Cerebellar cortex (tissue), 1 donor: ENCODE measurements around the gene NABP2.
"Not testable (repeated sequence)": the region's sequence is repeated elsewhere in the genome, so short reads cannot be mapped to it uniquely, and the experiment has no call there.

Experiments
- DNase-seq: peaks from one replicate; pipeline ENCODE4 v3.0.0-alpha.2; 2015; ENCODE audit warnings: low spot score

NABP2 gene

DNA sequence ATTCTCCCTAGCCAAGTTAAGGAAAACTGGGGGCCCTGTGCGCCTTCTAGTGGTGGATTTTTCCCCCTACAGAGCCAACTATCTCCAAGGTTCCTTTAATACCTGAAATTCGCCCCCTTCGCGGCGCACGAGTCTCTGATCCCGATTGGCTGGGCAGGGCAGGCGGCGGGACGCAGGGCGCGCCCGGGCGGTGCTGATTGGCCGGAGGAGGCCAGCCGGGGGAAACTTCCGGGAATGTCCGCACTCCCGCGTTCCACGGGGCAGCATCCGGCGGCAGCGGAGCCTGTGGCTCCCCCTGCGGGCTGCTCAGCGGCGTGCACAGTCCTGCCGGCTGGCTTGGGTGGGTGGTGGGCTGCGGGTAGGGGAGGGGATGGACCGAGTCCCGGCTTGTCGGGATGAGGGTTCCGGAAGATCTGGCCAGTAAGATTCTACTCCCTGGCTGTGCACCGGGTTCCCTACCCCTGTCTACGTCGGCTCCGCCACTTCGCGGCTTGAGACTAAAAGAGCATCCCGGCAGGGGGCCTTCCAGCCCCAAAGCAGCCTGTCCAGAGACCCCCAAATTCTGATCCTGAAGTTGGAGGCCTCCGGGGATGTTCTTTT lies at the start of gene NABP2:
Gene NABP2 (plus strand): TSS at position 241 of the 600 bp plus-strand sequence. CDS start 515 bp downstream, outside the sequence.
- peak; percentile 99 for DNase-seq

DNA sequence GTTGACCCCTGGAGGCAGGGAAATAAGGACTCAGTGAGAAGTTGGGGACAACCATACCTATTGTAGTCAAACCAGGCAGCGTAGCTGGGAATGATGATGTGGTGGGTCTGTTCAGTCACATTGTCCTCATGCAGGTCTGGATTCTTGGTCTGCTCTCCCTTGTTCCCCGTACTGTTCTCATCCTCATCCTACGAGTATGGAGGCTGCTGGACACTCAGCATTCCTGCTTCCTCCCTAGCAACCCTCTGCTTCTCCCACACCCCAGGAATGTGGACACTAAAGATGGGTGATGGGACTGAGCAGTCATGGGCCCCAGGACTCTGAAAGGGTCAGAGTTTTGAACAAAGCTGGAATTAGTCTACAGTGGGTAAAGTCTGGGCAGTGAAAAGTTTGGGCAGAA lies 45.8 kb upstream of the NABP2 start:
- no peak for DNase-seq

DNA sequence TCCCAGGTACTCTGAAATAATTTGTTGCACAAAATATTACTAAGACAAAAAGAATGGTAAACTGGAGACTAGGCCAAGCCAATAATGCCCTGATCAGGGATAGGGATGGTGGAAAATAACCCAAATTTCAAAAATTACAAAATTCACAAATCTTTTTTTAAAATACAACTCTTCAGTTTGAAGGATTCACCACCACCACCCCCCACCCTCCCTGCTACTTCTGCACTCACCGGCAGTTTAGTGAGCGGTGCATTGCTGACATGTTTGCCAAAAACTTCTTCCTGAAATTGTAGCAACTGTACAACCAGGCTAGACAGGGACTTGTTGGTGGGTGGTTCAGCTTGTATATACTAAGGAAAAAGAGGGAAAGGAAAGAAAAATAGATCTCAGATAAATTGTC lies 37.2 kb upstream of the NABP2 start:
- DNase-seq = no peak

DNA sequence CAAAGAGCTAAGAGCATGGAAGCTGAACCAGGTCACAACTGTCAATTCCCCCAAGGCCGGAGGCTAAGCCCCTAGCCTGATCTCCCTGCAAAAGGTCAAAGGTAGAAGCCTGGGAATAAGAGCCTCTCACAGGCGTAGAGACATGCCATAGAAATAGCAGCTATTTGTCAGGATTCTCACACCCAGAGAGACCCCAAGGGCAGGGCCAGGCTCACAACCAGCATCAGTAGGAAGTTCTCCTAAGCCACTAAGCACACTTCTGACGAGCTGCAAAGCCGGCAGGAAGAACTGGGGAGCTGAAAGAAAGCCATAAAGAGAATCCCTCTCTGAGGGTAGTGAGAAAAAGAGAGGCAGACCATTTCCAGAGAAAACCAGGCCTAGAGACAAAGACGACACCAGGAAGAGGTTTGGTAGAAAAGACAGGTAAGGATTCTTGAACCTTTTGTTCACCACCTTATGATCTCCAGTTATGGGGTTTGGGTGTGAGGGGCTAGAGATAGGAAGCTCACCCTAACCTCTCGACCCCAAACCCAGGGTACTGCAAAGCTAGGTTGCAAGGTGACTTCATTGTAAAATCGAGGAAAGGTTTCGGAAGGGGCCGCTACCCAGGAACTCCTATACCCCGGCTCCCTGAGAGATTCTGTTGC lies 35.9 kb upstream of the NABP2 start:
- no peak for DNase-seq

DNA sequence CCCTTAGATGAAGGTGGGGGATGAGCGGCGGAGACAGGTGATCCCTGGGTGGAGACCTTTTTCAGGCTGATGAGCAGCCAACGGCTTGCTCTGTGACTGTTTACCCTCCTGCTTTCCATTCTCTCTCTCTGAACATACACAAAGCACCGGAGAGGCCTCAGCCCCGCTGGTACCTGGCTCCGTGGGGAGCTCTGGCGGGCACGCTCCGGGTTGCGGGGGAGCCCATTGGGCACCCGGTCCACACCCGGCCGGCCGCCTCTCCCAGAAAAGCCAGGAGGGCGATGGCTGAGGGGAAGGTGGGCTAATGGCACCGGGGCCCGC lies 35.4 kb upstream of the NABP2 start:
- no peak for DNase-seq

- DNase-seq = peak; percentile 86
These were observed 34.8 kb upstream of the NABP2 start, which contains the start of gene SMARCC2 for GRCh38 chr12:56189099-56189917. TSS of gene SMARCC2 (minus strand) at chr12:56189483. CDS start at chr12:56189461, 22 bp downstream.

DNA sequence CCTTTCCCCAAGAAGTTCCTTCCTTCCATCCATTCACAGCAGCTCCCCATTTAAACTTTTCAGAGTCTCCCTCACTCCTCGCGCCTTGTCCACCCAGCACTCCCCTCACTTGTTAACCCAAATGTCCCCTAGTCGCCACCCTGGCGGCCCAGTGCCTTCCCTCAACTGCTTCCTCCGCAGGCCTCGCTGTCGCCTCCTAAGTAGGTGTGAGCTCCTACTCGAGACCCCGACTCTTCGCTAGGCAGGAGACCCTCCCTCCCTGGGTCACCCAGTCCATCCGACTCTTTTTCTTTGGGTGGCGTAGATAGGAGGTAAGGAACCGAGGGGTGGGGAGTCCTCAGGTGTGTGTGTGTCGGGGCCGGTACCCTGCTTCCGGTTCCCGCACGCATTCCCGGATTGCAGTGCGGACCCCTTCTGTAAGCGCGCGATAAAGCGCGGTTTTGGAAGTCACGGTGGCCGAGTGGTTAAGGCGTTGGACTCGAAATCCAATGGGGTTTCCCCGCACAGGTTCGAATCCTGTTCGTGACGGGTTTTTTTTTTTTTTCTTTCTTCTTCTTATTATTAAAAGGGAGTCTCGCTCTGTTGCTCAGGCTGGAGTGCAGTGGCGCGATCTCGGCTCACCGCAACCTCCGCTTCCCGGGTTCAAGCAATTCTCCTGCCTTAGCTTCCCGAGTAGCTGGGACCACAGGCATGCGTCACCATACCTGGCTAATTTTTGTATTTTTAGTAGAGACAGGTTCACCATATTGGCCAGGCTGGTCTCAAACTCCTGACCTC lies 34.0 kb upstream of the NABP2 start:
- DNase-seq = peak; percentile 88

DNA sequence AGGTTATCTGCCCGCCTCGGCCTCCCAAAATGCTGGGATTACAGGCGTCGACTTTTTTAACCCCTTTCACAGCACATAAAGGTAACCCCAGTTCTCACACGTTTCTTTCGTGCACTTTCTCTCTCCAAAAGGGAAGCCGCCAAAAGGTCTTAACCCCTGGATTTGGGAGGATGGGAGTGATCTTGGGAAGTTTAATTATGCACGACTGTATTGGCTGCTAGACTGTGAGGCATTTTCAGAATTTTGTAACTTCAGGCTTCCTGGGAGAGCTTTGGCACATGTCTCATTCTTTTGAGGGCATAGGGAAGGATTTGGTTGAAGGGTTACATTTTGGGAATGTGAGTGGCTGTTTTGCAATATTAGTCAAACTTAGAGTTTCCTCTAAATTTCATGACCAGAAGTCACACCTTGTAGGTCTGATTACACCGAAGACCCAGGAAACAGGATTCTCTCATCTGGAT lies 33.4 kb upstream of the NABP2 start:
- peak; percentile 28 for DNase-seq

GRCh38 chr12:56192582-56192981 lies 31.6 kb upstream of the NABP2 start:
- DNase-seq = no peak

DNA sequence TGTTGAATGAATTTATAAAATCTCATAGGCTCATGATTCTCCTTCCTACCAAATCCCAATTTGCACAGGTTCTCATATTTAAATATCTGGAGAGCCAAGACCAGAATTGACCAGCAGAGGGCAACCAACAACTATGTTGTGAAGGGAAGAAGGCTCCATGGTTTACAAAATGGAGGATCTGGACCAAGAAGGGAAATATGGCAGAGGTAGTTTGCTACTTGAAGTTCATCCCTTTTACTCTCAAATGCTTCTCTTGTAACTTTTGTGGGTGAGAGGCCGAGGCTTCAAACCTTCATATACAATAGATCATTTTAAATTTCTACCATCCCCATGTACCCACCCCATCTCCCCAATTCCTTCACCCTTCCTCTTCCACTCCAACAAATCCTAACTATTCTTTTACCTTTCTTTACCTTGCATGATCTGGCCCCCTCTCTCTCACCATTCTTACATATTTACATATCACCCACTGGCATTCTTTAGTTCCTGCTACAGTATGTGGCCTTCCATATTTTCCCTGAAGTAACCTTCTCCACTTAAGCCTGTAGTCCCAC lies 31.0 kb upstream of the NABP2 start:
- DNase-seq = peak; percentile 90

- not testable (repeated sequence) for DNase-seq
These were observed 27.2 kb upstream of the NABP2 start for GRCh38 chr12:56196818-56197550.

DNA sequence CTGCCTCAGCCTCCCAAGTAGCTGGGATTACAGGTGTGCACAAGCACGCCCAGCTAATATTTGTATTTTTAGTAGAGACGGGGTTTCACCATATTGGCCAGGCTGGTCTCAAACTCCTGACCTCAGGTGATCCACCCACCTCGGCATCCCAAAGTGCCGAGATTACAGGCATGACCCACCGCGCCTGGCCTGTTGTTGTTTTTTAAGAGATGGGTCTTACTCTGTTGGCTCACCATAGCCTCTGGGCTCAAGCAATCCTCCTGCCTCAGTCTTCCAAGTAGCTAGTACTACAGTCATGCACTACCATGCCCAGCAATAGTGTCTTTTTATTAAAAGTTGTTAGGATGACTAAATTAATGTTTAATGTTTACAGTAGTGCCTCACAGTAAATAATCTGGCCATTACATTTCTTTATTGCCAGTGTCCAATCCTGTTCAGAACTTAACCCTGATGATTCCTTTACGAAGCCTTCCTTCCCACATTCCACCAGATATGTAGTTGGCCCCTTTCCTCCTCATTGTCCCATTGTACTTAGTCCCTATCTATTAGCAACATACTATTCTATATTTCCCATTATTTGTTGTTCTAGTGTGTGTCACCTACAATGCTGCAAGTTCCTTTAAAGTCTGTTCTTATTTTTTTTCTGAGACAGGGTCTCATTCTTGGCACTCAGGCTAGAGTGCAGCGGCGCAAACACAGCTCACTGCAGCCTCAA lies 26.1 kb upstream of the NABP2 start:
- DNase-seq = no peak

DNA sequence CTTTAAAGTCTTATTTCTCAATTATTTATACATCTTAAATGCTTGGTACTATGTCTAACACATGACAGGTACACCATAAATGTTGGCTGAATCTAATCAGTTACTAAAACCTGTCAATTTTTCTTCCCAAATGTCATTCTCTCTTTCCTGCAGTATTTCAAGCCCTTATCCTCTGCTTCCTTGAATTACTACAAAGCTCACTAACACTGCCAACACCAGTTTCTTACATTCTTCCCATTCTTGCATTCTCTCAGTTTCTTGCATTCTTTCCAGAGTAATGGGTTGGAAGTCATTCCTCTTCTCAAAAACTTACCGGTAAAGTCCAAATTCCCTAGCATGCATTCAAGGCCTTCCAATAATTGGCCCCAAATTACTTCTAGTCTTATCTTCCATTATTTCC lies 25.3 kb upstream of the NABP2 start:
- DNase-seq = no peak

DNA sequence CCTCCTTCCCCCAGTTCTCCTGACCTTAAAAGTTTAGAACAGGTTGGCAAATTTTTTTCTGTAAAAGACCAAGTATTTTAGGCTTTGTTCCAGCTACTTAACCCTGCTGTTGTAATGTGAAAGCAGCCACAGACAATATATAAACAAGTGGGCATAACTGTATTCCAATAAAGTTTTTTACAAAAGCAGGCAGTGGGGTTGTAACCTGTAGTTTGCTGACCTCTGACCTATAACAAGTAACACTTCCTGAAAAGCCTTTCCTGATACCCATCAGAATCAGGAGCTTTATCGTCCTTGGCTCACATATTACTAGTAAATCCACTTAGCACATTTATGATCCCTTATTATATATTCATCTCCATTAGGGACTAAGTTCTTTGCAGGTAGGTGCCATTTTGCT lies 21.8 kb upstream of the NABP2 start:
- no peak for DNase-seq

DNA sequence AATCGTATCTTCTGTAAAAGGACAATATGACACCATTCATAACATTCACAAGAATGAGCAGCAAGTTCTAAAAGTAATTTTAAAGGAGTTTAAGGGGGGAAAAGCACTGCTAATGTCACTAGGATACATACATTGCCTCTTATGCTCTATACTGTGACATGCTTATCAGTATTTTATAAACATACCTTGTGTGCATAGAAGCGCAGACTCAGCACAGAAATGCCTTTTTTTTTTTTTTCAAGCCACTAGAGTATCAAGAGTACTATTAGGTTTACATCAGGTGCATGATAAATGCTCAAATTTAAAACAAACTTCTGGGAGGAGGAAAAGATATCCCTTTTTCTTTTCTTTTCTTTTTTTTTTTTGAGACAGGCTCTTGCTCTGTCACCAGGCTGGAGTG lies 21.3 kb upstream of the NABP2 start:
- DNase-seq = no peak

DNA sequence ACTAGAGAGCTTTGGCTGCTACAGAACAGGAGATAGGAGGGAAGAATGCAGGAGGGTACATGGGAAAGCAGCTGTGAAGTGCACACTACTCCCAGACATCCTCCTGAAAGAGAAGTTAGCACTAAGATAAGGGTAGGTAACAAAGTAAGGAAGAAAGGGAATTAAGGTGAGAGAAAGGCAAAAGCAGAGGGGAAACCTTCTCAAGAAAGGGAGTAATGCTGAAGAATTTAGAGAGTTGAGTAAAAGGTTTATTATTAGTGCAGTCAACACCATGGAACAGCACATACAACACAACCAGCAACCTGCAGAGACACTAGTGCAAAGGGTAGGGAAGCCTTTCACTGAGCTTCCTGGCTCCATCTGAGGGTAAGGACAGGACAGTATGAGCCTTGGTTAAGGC lies 19.9 kb upstream of the NABP2 start:
- DNase-seq = no peak

GRCh38 chr12:56205445-56205844 lies 18.7 kb upstream of the NABP2 start:
- DNase-seq = no peak

DNA sequence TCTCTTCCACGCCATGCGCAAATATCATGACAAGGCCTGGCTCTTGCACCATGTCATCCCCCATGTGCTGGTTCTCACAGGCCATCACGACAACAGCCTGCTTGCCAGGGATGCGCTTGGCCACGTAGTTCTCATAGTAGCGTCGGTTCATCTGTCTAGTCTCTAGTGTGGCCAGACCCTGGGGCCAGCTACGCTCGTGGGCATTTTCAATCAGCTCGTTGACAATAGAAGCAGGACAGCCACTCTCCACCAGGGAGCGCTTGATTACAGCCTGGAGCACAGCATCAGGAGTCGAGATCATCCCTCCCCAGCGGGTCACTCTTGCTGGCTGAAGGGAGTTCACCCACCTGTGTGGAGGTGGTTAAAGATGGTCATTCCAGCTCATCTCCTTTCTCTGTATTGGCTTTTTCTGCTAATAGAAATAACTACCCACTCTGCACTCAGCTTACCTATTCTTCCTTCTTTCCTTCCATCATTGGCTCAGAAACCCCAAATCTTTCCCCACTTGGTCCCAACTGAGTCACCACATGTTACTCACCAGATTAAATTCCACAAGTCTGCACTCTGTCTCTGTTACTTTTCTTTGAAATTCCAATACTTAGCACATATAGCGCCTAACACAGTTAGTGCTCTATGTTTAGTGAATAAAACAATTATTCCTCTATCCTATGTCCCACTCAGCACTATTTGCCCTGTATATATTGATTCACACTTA lies 17.5 kb upstream of the NABP2 start:
- DNase-seq = peak; percentile 66

DNA sequence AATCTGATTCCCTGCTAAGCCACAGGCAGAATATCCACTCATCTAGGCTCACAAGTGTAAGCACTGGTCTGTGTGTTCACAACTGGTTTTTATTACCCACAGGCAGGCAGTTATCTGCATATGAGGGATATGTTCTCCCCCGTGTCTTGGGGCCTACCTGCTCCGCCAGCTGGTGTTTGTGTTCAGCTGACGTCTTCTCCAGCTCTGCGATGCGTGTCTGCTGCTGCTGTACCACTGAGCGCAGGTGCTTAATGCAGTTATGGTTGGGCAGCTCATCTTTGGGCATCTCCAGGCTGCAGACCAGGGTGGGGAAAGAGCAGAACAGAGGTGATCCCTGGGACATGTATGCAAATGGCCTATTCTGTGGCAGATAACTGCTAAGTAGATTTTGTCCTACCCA lies 16.1 kb upstream of the NABP2 start:
- no peak for DNase-seq

GRCh38 chr12:56212361-56212760 lies 11.8 kb upstream of the NABP2 start:
- DNase-seq = no peak
